Endodermal cell (in vitro differentiated cells): Measurements from ENCODE around the gene RASA2. TPM values are rescaled to one million over a fixed set of nuclear protein-coding genes. Genes with fewer than 3 reads are reported as not detected.

ENCODE experiments used
- DNase-seq: peaks from one replicate; pipeline ENCODE4 v3.0.0-alpha.2; 2017
- H3K27ac ChIP-seq: 2 replicates; pipeline ENCODE4 v1.5.1; 2013; ENCODE audit warnings: mild to moderate bottlenecking, low read depth, low read length, moderate library complexity
- H3K27me3 ChIP-seq: 2 replicates; pipeline ENCODE4 v1.6.1; 2013; ENCODE audit warnings: mild to moderate bottlenecking, low read length, moderate library complexity; ENCODE audit not compliant: insufficient read depth, control insufficient read depth, poor library complexity, severe bottlenecking
- H3K36me3 ChIP-seq: 2 replicates; pipeline ENCODE4 v1.7.0; 2013; ENCODE audit warnings: mild to moderate bottlenecking, low read length, moderate library complexity; ENCODE audit not compliant: control insufficient read depth, insufficient read depth
- H3K4me1 ChIP-seq: one replicate; pipeline ENCODE4 v1.7.0; 2013; ENCODE audit warnings: low read length; ENCODE audit not compliant: control insufficient read depth, insufficient read depth
- H3K4me3 ChIP-seq: 2 replicates; pipeline ENCODE4 v1.5.1; 2013; ENCODE audit warnings: mild to moderate bottlenecking, low read length, moderate library complexity
- H3K9ac ChIP-seq: 2 replicates; pipeline ENCODE4 v1.6.1; 2013; ENCODE audit warnings: mild to moderate bottlenecking, low read length, moderate library complexity; ENCODE audit not compliant: poor library complexity, severe bottlenecking; ENCODE audit errors: extremely low read depth
- H3K9me3 ChIP-seq: 2 replicates; pipeline ENCODE4 v1.6.1; 2013; ENCODE audit warnings: mild to moderate bottlenecking, low read length, moderate library complexity; ENCODE audit not compliant: control insufficient read depth
- H3K27ac Mint-ChIP-seq: 2 replicates; pipeline ENCODE4 v1.8.0; 2020; ENCODE audit warnings: mixed read lengths
- H3K27me3 Mint-ChIP-seq: 2 replicates; pipeline ENCODE4 v1.8.0; 2021; ENCODE audit warnings: mild to moderate bottlenecking, mixed read lengths; ENCODE audit not compliant: insufficient read depth
- H3K36me3 Mint-ChIP-seq: 2 replicates; pipeline ENCODE4 v1.8.0; 2020; ENCODE audit warnings: low read depth, mixed read lengths
- H3K4me1 Mint-ChIP-seq: 2 replicates; pipeline ENCODE4 v1.8.0; 2020; ENCODE audit warnings: mixed read lengths
- H3K4me3 Mint-ChIP-seq: 2 replicates; pipeline ENCODE4 v1.8.0; 2020; ENCODE audit warnings: mild to moderate bottlenecking, moderate library complexity, mixed read lengths
- H3K9me3 Mint-ChIP-seq: 2 replicates; pipeline ENCODE4 v1.8.0; 2020; ENCODE audit warnings: mild to moderate bottlenecking, mixed read lengths
- CTCF ChIP-seq: fragments of 200-600 bp; sonication (generic); conservative IDR thresholded peaks from 2 replicates; pipeline ENCODE4 v1.5.0; 2021; ENCODE audit warnings: antibody characterized with exemption, mild to moderate bottlenecking
- WGBS, 2 experiments: methylation state at CpG; one replicate each; pipeline versions ENCODE4 v1.1.5 to v1.1.7; 2013; ENCODE audit warnings: missing lambda C conversion rate in 2 of 2, mixed read lengths in 1 of 2; ENCODE audit not compliant: insufficient coverage in 1 of 2, insufficient read length in 1 of 2; 5-methylcytosine and 5-hydroxymethylcytosine counted together
- total RNA-seq, 2 donors: library from RNA; stranded (reverse); fragmentation: NEBNext Ultra II Directional in 1 of 2; extraction: Animal tissue kit (Norgen Biotek cat#: 25700) in 1 of 2; gene quantifications; 2 replicates in 1 of 2; 3 replicates in 1 of 2; pipeline ENCODE4 v1.2.1, GENCODE V29; 2021

The RASA2 gene
- total RNA-seq, 2 donors from 2014 or later: 20.5 to 25.0 TPM

GRCh38 chr3:141538568-141539240, 51.9 kb downstream of the RASA2 start:
- no peaks in the 10 kb centered on the region for H3K27me3 ChIP-seq
- no peak for DNase-seq
- 83 to 100% methylated on average over 1 to 2 of the region's 2 CpGs for WGBS, 2 experiments
- H3K9ac ChIP-seq: no peak overlapping the region
- Mint-ChIP-seq H3K4me3 (no peak overlapping the region), H3K9me3 (peaks cover 15% of the 10 kb centered on the region), H3K4me1 (no peaks in the 10 kb centered on the region), H3K27me3 (no peaks in the 10 kb centered on the region), H3K36me3 (peaks cover 47% of the 10 kb centered on the region), H3K27ac (no peak overlapping the region)
- peaks cover 33% of the 10 kb centered on the region for H3K9me3 ChIP-seq
- no peak overlapping the region for H3K4me3 ChIP-seq
- TF ChIP-seq CTCF: no peak
- no peak overlapping the region for H3K27ac ChIP-seq
- no peaks in the 10 kb centered on the region for H3K4me1 ChIP-seq
- peaks cover 43% of the 10 kb centered on the region for H3K36me3 ChIP-seq

- Mint-ChIP-seq H3K4me1 (no peaks in the 10 kb centered on the region), H3K36me3 (peaks cover 47% of the 10 kb centered on the region), H3K27ac (no peak overlapping the region), H3K27me3 (no peaks in the 10 kb centered on the region), H3K9me3 (peaks cover 15% of the 10 kb centered on the region), H3K4me3 (no peak overlapping the region)
- 96 to 97% methylated on average over 4 to 5 of the region's 5 CpGs for WGBS, 2 experiments
- TF ChIP-seq CTCF: no peak
- no peaks in the 10 kb centered on the region for H3K27me3 ChIP-seq
- no peak overlapping the region for H3K9ac ChIP-seq
- no peak overlapping the region for H3K4me3 ChIP-seq
- H3K36me3 ChIP-seq: peaks cover 39% of the 10 kb centered on the region
- H3K27ac ChIP-seq: no peak overlapping the region
- peaks cover 28% of the 10 kb centered on the region for H3K9me3 ChIP-seq
- DNase-seq: no peak
- H3K4me1 ChIP-seq: no peaks in the 10 kb centered on the region
Observed at GRCh38 chr3:141539431-141540187, 52.8 kb downstream of the RASA2 start.

- peaks cover 42% of the 10 kb centered on the region for H3K36me3 ChIP-seq
- peaks cover 24% of the 10 kb centered on the region for H3K9me3 ChIP-seq
- 89 to 100% methylated on average over 1 to 2 of the region's 2 CpGs for WGBS, 2 experiments
- no peak overlapping the region for H3K27ac Mint-ChIP-seq
- no peaks in the 10 kb centered on the region for H3K4me1 Mint-ChIP-seq
- DNase-seq: no peak
- no peak overlapping the region for H3K9ac ChIP-seq
- H3K27me3 ChIP-seq: no peaks in the 10 kb centered on the region
- no peak for TF ChIP-seq CTCF
- no peaks in the 10 kb centered on the region for H3K27me3 Mint-ChIP-seq
- no peaks in the 10 kb centered on the region for H3K4me1 ChIP-seq
- H3K9me3 Mint-ChIP-seq: peaks cover 11% of the 10 kb centered on the region
- no peak overlapping the region for H3K4me3 ChIP-seq
- H3K4me3 Mint-ChIP-seq: no peak overlapping the region
- H3K27ac ChIP-seq: no peak overlapping the region
- H3K36me3 Mint-ChIP-seq: peaks cover 47% of the 10 kb centered on the region
Observed at GRCh38 chr3:141540531-141540930, 53.7 kb downstream of the RASA2 start.
